ENCODE data around the gene FAM3A. TPM values are rescaled to one million over a fixed set of nuclear protein-coding genes. Genes with fewer than 3 reads are reported as not detected.

The FAM3A gene
- total RNA-seq, 1 experiment from 2014 or later, result 25.0 TPM

DNA sequence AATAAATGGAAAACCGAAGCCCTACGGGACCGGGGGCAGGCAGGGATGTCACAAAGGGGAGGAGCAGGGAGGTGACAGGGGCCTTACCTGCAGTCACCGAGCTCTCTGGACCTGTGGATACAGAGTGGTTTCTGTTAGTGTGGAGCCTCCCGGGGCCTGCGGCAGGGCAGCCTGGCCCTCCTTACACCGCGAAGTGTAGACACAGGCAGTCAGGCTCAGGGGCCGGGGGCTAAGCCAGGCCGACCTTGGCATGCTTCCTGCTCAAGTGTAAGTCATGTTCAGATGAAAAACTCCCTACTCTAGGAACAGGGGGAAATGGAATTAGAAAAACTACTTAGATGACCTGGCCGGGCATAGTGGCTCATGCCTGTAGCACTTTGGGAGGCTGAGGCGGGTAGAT, 4.3 kb downstream of the FAM3A start:
- CTCF ChIA-PET, result no interaction called here
- TF ChIP-seq E2F1 (CRISPR knock-in tag; IDR thresholded peaks at IDR 0.05) (no peak), FOXJ3 (CRISPR knock-in tag; IDR thresholded peaks at IDR 0.05; ENCODE audit: borderline replicate concordance) (no peak), ZNF263 (CRISPR knock-in tag; IDR thresholded peaks at IDR 0.05; ENCODE audit: low read depth) (no peak), ZMAT4 (CRISPR knock-in tag; IDR thresholded peaks at IDR 0.05) (no peak), MAX (CRISPR knock-in tag; IDR thresholded peaks at IDR 0.05) (no peak), NR3C1 (CRISPR knock-in tag; conservative IDR thresholded peaks at IDR 0.05; ENCODE audit: low read depth) (no peak), EMX1 (CRISPR knock-in tag; IDR thresholded peaks at IDR 0.05) (no peak), GABPB1 (CRISPR knock-in tag; IDR thresholded peaks at IDR 0.05) (no peak), PRRX2 (CRISPR knock-in tag; IDR thresholded peaks at IDR 0.05) (no peak), AR (CRISPR knock-in tag; IDR thresholded peaks at IDR 0.05) (no peak), ZNF317 (CRISPR knock-in tag; IDR thresholded peaks at IDR 0.05; ENCODE audit: borderline replicate concordance, low read depth) (no peak), TEAD1 (CRISPR knock-in tag; IDR thresholded peaks at IDR 0.05) (no peak), ETV6 (CRISPR knock-in tag; IDR thresholded peaks at IDR 0.05) (no peak), TCF7 (CRISPR knock-in tag; IDR thresholded peaks at IDR 0.05; ENCODE audit: low read depth) (no peak), ZNF121 (CRISPR knock-in tag; IDR thresholded peaks at IDR 0.05) (no peak), ATF1 (CRISPR knock-in tag; IDR thresholded peaks at IDR 0.05) (no peak), NR1H2 (CRISPR knock-in tag; IDR thresholded peaks at IDR 0.05) (no peak)
- TF ChIP-seq, protein P1, sequence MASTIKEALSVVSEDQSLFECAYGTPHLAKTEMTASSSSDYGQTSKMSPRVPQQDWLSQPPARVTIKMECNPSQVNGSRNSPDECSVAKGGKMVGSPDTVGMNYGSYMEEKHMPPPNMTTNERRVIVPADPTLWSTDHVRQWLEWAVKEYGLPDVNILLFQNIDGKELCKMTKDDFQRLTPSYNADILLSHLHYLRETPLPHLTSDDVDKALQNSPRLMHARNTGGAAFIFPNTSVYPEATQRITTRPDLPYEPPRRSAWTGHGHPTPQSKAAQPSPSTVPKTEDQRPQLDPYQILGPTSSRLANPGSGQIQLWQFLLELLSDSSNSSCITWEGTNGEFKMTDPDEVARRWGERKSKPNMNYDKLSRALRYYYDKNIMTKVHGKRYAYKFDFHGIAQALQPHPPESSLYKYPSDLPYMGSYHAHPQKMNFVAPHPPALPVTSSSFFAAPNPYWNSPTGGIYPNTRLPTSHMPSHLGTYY (CRISPR knock-in tag; IDR thresholded peaks at IDR 0.05), result no peak
- TF ChIP-seq, protein P2, sequence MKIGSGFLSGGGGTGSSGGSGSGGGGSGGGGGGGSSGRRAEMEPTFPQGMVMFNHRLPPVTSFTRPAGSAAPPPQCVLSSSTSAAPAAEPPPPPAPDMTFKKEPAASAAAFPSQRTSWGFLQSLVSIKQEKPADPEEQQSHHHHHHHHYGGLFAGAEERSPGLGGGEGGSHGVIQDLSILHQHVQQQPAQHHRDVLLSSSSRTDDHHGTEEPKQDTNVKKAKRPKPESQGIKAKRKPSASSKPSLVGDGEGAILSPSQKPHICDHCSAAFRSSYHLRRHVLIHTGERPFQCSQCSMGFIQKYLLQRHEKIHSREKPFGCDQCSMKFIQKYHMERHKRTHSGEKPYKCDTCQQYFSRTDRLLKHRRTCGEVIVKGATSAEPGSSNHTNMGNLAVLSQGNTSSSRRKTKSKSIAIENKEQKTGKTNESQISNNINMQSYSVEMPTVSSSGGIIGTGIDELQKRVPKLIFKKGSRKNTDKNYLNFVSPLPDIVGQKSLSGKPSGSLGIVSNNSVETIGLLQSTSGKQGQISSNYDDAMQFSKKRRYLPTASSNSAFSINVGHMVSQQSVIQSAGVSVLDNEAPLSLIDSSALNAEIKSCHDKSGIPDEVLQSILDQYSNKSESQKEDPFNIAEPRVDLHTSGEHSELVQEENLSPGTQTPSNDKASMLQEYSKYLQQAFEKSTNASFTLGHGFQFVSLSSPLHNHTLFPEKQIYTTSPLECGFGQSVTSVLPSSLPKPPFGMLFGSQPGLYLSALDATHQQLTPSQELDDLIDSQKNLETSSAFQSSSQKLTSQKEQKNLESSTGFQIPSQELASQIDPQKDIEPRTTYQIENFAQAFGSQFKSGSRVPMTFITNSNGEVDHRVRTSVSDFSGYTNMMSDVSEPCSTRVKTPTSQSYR (CRISPR knock-in tag; IDR thresholded peaks at IDR 0.05), result no peak
- TF ChIP-seq, protein P3, sequence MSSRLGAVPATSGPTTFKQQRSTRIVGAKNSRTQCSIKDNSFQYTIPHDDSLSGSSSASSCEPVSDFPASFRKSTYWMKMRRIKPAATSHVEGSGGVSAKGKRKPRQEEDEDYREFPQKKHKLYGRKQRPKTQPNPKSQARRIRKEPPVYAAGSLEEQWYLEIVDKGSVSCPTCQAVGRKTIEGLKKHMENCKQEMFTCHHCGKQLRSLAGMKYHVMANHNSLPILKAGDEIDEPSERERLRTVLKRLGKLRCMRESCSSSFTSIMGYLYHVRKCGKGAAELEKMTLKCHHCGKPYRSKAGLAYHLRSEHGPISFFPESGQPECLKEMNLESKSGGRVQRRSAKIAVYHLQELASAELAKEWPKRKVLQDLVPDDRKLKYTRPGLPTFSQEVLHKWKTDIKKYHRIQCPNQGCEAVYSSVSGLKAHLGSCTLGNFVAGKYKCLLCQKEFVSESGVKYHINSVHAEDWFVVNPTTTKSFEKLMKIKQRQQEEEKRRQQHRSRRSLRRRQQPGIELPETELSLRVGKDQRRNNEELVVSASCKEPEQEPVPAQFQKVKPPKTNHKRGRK (CRISPR knock-in tag; IDR thresholded peaks at IDR 0.05; ENCODE audit: borderline replicate concordance), result no peak
- ATAC-seq (no peak), DNase-seq (ENCODE audit: low spot score) (no peak)
- H3K36me3 Mint-ChIP-seq, result peaks cover 15% of the 10 kb centered on the region
- POLR2A ChIA-PET, result no interaction called here
- peaks cover 5% of the 10 kb centered on the region for H3K4me1 Mint-ChIP-seq
- H3K4me3 Mint-ChIP-seq, result no peak overlapping the region
- no peak overlapping the region for H3K27ac Mint-ChIP-seq
- no peaks in the 10 kb centered on the region; the same call in 1 of the 2 replicates for H3K27me3 Mint-ChIP-seq (ENCODE audit: low read depth)
- H3K9me3 Mint-ChIP-seq, result no peaks in the 10 kb centered on the region
